ENCODE measurements around the gene UNC13D.

The UNC13D gene

DNA sequence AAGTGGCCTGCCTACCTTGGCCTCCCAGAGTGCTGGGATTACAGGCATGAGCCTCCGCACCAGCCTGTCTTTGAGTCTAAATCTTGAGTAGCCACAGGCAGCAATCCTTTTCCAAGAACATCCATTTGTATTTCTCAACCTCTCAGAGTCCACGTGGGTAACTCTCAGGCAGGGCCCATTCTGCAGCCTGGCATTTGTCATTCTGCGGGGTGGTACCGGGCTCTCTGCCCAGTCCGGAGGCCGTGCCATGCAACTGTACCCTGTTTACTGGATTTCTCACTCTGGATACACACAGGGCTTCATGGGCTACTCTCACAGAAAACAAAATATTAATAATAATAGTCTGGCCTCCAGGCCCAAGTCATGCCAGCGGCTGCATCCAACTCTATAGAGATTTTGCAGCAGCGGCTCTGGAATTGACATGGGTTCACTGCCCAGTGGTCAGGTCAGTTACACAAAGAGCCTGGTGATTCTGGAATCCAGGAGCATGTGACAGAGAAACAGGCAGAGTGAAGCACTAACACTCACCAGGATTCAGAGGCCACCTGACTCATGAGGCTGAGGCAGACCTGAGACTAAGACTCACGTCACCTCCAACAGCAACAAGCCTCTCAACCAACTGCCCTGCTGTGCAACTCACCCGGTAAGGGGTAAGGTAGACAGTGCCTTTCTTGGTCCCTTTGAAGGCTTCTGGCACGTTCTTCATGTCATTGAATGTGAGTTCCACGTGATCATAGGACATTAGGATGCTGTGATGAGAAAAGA is 6.9 kb upstream of the UNC13D start:
- DNase-seq (ENCODE audit: low spot score), result peak; percentile 73

- DNase-seq (ENCODE audit: low spot score), result no peak
These were observed 5.5 kb upstream of the UNC13D start for GRCh38 chr17:75849724-75850123.

- DNase-seq (ENCODE audit: low spot score), result no peak
These were observed 5.1 kb upstream of the UNC13D start for GRCh38 chr17:75849279-75849646.

DNA sequence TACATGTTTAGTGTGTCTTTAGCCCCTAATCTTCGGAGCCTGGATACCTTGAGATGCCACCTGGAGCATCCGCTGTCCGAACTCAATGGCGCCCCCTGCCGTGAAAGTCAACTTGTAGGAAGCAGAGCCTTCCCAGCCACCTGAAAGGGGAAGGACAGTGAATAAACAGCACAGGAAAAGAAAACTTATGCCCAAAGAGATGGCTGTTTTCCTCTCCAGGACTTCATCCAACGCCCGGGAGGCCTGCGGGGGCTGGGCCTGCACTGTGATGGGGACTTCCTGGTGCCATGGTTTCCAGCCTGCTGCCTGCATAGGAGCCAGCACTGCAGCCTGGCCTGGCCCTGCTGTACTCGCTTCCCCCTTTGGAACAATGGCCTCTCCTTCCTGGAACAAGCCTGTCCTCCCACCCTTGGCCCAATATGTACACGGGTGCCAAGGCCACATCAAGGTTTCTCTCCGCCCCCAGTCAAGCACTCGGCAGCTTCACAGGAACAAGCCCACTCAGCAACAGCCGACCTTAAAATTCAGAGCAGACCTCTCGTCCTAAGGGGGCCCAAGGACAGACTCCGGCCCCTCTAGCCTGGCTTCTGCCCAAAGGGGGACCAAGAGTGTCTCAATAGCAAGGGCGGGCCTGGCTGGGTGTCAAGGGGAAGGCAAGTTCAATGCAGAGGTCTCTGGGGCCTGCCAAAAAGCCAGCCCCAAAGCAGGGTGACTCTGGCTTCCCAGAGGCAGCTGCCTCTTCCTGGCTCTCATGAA is 4.5 kb upstream of the UNC13D start:
- DNase-seq (ENCODE audit: low spot score), result peak; percentile 82

DNA sequence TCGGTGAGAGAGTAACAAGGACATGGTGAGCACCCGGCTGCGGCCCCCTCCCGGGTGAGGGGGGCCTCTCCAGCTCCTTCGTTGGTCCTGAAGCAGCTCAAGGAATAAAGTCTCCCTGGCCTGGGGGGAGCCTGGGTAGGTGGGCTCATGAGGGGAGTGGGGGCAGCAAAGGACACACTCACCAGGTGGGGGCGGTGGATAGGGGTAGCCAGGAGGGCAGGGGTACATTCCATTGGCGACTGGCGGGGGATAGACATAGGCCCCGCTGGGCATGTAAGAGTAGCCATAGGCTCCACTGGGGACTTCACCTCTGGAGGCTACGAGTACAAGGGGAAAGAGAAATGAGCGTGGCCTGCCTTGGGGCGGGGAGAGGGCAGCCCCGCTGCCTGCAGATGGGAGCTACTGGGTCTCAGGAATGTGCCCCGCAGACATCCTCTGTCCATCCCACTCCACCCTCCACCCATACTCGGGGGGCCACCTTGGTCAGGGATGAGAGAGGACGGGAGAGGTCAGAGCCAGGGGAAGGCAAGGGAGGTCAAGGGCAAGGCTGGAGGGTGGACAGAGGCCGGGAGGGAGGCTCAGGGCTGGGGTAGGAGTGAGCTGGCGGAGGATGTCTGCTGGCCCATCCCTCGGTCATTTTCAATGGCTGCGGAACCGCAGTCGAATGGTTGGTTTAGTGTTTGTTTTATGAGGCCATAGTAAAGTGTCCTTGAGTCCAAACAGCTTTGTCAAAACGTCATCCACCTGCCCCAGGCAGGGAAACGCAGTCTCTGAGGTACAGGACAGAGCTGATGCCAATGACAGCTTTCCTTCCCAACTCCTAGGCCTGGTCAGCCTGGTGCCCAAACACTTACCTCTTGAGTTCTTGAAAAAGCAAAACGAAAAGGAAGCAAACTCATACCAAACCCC is 3.7 kb upstream of the UNC13D start:
- no peak for DNase-seq (ENCODE audit: low spot score)

- DNase-seq (ENCODE audit: low spot score), result no peak
These were observed 2.7 kb upstream of the UNC13D start for GRCh38 chr17:75846692-75847613.

GRCh38 chr17:75845933-75846691 is 1.9 kb upstream of the UNC13D start:
- no peak for DNase-seq (ENCODE audit: low spot score)

- DNase-seq (ENCODE audit: low spot score), result peak; percentile 82
These were observed 981 bp upstream of the UNC13D start for GRCh38 chr17:75845058-75845711.

DNA sequence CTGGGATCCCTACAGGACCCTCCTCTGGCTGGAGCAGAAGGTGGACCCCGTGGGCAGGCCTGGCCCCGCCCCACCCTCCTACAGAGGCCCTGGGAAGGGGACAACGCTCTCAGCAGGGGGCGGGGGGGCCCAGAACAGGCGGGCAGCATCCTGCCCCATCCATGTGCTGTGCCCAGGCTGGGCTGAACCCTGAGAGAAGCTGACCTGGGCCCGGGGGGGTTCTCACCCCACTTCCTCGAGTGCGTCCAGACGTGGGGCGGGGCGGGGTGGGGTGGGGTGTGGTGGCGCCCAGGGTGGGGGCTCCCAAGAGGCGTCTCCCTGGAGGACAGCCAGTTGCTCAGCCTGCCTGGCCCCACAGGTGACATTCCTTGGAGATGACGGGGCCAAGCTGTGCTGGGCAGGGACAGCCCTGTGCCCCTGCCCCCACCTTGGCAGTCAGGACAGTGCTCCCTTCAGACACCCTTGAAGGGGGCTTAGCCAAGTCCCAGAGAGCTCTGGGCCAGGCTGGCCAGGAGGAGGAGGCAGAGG is 390 bp upstream of the UNC13D start:
- no peak for DNase-seq (ENCODE audit: low spot score)

DNA sequence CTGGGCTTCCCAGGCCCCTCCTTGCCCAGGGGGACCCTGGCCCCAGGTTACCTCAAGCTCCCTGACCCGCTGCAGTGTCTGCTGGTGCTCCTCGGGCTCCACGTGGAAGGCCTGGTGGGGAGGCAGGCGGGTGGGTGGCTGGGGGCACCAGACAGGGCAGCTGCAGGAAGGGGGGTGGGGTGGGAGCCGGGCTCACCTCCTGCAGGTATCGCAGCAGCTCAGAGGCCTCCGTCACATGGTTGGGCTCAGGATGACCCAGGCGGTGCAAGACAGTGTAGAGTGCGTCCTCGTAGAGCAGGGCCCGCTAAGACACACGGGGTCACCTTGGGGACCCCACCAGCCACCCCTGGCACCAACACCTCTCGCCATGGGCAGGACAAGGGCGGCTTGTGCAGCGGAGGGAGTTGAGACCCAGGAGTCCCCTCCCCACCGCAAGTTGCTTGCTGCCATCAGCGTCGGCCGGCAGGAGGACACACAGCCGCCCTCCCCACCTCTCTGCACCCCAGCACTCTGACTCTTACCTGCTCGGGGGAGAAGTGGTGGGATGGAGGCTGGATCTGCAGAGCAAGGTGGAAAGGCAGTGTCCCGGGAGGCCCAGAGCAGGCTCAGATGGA is 1.1 kb downstream of the UNC13D start:
- DNase-seq (ENCODE audit: low spot score), result no peak

- DNase-seq (ENCODE audit: low spot score), result no peak
These were observed 1.8 kb downstream of the UNC13D start for GRCh38 chr17:75842411-75842810.

DNA sequence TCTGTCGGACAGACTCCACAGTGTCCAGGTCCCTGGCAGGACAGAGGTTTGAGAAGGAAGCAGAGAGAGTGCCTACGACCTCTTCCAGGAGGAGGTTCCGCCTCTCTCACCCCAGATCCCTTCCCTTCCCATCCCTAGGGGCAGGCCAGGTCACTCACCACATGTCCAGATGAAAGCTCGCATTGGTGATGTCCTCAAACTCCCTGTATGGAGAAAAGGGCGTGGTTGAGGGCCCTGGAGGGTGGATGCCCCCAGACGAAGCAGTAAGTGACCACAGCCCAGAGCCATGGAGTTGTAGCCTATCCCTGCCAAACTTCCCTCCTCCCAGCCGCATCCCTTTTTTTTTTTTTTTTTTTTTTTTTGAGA is 3.4 kb downstream of the UNC13D start:
- no peak for DNase-seq (ENCODE audit: low spot score)

DNA sequence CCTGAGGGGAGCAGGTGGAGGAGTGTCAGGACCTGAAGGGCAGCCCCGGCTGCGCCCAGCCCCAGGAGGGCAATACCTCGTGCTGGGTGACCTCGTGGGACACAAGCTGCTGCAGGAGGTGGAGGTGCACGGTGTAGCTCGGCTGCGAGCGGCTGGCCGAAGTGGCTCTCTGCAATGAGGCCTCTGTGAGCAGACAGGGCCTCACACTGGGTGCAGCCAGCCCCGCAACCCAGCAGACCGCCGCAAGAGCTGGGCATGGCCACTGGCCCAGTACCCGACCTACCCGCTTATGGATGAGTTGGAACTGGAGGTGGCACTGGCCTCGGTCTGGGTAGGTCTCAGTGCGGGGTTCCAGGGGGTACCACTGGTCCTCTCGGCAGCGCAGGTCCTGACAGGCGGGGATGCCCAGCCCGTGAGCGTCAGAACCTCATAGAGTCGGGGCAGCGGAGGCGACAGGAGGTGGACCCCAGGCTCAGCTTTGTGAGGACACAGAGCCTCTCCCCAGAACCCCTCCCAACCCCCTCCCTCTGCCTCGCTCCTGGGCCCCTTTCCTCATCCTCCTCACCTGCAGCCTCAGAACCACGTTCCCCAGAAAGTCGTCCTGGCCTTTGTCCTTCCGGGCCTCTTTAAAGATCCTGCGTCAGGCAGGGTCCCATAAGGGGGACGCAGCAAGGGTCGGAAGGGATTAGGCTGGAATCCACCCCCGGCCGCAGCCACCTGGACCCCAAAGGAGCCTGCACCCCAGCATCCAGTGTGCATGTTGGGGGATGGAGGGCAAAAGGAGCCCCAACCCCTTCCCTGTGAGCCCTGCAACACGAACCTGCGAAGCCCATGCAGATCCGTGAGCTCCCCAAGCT is 4.0 kb downstream of the UNC13D start:
- DNase-seq (ENCODE audit: low spot score), result no peak

GRCh38 chr17:75838410-75838809 is 5.8 kb downstream of the UNC13D start:
- no peak for DNase-seq (ENCODE audit: low spot score)

- no peak for DNase-seq (ENCODE audit: low spot score)
These were observed 6.3 kb downstream of the UNC13D start for GRCh38 chr17:75837899-75838298.

GRCh38 chr17:75836605-75837004 is 7.6 kb downstream of the UNC13D start:
- no peak for DNase-seq (ENCODE audit: low spot score)

- no peak for DNase-seq (ENCODE audit: low spot score)
These were observed 8.6 kb downstream of the UNC13D start for GRCh38 chr17:75835654-75835987.

GRCh38 chr17:75834928-75835653 is 9.1 kb downstream of the UNC13D start:
- DNase-seq (ENCODE audit: low spot score), result no peak

Data from Ammon's horn (tissue), 1 donor.